GM23338 (cell line): ENCODE results near the gene MYO9A. TPM values are rescaled to one million over a fixed set of nuclear protein-coding genes. Genes with fewer than 3 reads are reported as not detected.

Experiments used
- ATAC-seq: fragments of 200-7000 bp; cut with Tn5 transposase; 3 replicates; pipeline ENCODE4 v1.9.1; 2020
- DNase-seq: peaks from one replicate; pipeline ENCODE4 v3.0.0-alpha.2; 2015; ENCODE audit warnings: low spot score
- H2AFZ ChIP-seq: fragments of 200-600 bp; sonication (generic); 2 replicates; pipeline ENCODE4 v1.8.0; 2016; ENCODE audit warnings: antibody characterized with exemption, mild to moderate bottlenecking, moderate library complexity
- H3F3A ChIP-seq: fragments of 200-600 bp; sonication (generic); replicated peaks from 2 replicates; pipeline ENCODE4 v1.8.0; 2017; ENCODE audit warnings: antibody characterized with exemption, mixed run types, low read depth
- H3K27ac ChIP-seq: fragments of 200-600 bp; sonication (generic); 2 replicates; pipeline ENCODE4 v1.6.1; 2016; ENCODE audit warnings: low read depth
- H3K27me3 ChIP-seq: fragments of 200-600 bp; sonication (generic); 2 replicates; pipeline ENCODE4 v1.8.0; 2016; ENCODE audit warnings: mild to moderate bottlenecking, mixed run types, moderate library complexity; ENCODE audit not compliant: insufficient read depth
- H3K36me3 ChIP-seq: fragments of 200-600 bp; sonication (generic); 2 replicates; pipeline ENCODE4 v1.8.0; 2016; ENCODE audit warnings: mild to moderate bottlenecking; ENCODE audit not compliant: insufficient read depth
- H3K4me1 ChIP-seq: fragments of 200-600 bp; sonication (generic); 2 replicates; pipeline ENCODE4 v1.8.0; 2016; ENCODE audit warnings: mild to moderate bottlenecking, moderate library complexity; ENCODE audit not compliant: insufficient read depth
- H3K4me2 ChIP-seq: fragments of 200-600 bp; sonication (generic); 2 replicates; pipeline ENCODE4 v1.7.1; 2017; ENCODE audit warnings: mixed run types
- H3K4me3 ChIP-seq: fragments of 200-600 bp; sonication (generic); 2 replicates; pipeline ENCODE4 v1.6.1; 2016; ENCODE audit warnings: mixed run types
- H3K79me2 ChIP-seq: fragments of 200-600 bp; sonication (generic); replicated peaks from 2 replicates; pipeline ENCODE4 v1.8.0; 2017; ENCODE audit warnings: mild to moderate bottlenecking; ENCODE audit not compliant: insufficient read depth
- H3K9me2 ChIP-seq: fragments of 200-600 bp; sonication (generic); 2 replicates; pipeline ENCODE4 v1.8.0; 2017; ENCODE audit not compliant: insufficient read depth
- H4K20me1 ChIP-seq: fragments of 200-600 bp; sonication (generic); replicated peaks from 2 replicates; pipeline ENCODE4 v1.8.0; 2017; ENCODE audit warnings: mild to moderate bottlenecking; ENCODE audit not compliant: insufficient read depth
- H3K27ac Mint-ChIP-seq: 2 replicates; pipeline ENCODE4 v1.8.0; 2020; ENCODE audit warnings: inconsistent platforms, mild to moderate bottlenecking, moderate library complexity, mixed read lengths
- H3K27me3 Mint-ChIP-seq: 3 replicates; pipeline ENCODE4 v1.8.0; 2022; ENCODE audit warnings: low read depth, mild to moderate bottlenecking, moderate library complexity, mixed read lengths, inconsistent platforms; ENCODE audit not compliant: insufficient read depth, poor library complexity
- H3K36me3 Mint-ChIP-seq: 3 replicates; pipeline ENCODE4 v1.8.0; 2021; ENCODE audit warnings: low read depth, mild to moderate bottlenecking, inconsistent platforms, moderate library complexity, mixed read lengths
- H3K4me1 Mint-ChIP-seq: 3 replicates; pipeline ENCODE4 v1.8.0; 2020; ENCODE audit warnings: mild to moderate bottlenecking, inconsistent platforms, mixed read lengths
- H3K4me3 Mint-ChIP-seq: 3 replicates; pipeline ENCODE4 v1.8.0; 2021; ENCODE audit warnings: moderate library complexity, mild to moderate bottlenecking, inconsistent platforms, mixed read lengths
- H3K9me3 Mint-ChIP-seq: 3 replicates; pipeline ENCODE4 v1.8.0; 2020; ENCODE audit warnings: moderate library complexity, mild to moderate bottlenecking, inconsistent platforms, mixed read lengths
- CREB1 ChIP-seq: fragments of 250-450 bp; sonication (Bioruptor Pico); IDR thresholded peaks from 2 replicates; pipeline ENCODE4 v1.5.0; 2020; ENCODE audit warnings: low read depth, mild to moderate bottlenecking, moderate library complexity
- POLR2AphosphoS5 ChIP-seq: IDR thresholded peaks from 2 replicates; pipeline ENCODE4 v1.6.1; 2016; ENCODE audit warnings: antibody characterized with exemption, low read depth
- STAT1 ChIP-seq: IDR thresholded peaks from one replicate; pipeline ENCODE4 v1.6.1; 2016; ENCODE audit warnings: antibody characterized with exemption; ENCODE audit not compliant: unreplicated experiment
- ZNF114 ChIP-seq: fragments of 250-450 bp; sonication (Bioruptor Pico); IDR thresholded peaks from 2 replicates; pipeline ENCODE4 v1.5.0; 2020; ENCODE audit warnings: mild to moderate bottlenecking, moderate library complexity
- polyA plus RNA-seq: library from polyadenylated mRNA; unstranded; fragments of >200 nt; fragmentation: Nextera tagmentation; extraction: Ambion mirVana; gene quantifications from 2 replicates; pipeline ENCODE4 v1.2.1, GENCODE V29; 2016
- total RNA-seq: library from RNA; depleted of rRNA; stranded (reverse); fragments of >200 nt; shearing (Covaris generic); gene quantifications from 2 replicates; pipeline ENCODE4 v1.2.3, GENCODE V29; 2014
- TF ChIP-seq, protein P1 (sequence below): fragments of 250-450 bp; sonication (Bioruptor Pico); IDR thresholded peaks from 2 replicates; pipeline ENCODE4 v1.5.0; 2020; ENCODE audit warnings: mild to moderate bottlenecking, moderate library complexity
- TF ChIP-seq, protein P2 (sequence below): IDR thresholded peaks from 2 replicates; pipeline ENCODE4 v1.6.1; 2016; ENCODE audit warnings: antibody characterized with exemption
- TF ChIP-seq, protein P3 (sequence below): IDR thresholded peaks from one replicate; pipeline ENCODE4 v1.6.1; 2018; ENCODE audit warnings: antibody characterized with exemption; ENCODE audit not compliant: unreplicated experiment

The MYO9A gene
- total and polyA plus RNA-seq, 2 experiments from 2014 or later = 11.6 to 32.8 TPM

DNA sequence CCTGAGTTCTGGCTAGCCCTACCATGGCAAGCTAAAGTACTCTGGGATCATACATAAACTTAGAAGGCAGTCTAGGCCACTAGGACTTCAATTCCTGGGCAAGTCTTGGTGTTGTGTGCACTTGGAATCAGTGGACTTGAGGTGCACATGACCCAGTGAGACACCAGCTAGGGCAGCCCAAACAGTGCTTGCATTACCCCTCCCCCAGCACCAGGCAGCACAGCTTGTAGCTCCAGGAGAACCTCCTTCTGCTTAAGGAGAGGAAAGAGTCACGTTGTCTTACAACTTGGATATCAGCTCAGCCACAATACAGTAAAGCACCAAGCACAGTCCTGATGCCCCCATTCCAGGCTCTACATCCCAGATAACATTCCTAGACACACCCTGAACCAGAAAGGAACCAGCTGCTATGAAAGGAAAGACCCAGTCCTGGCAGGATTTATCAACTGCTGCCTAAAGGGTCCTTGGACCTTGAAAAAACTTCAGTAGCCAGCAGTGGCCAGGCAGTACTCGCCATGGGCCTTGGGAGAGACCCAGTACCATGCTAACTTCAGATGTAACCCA, 57.2 kb downstream of the MYO9A start:
- H3K4me3 Mint-ChIP-seq = no peak overlapping the region
- peaks cover 22% of the 10 kb centered on the region for H3K79me2 ChIP-seq
- ATAC-seq = peak; percentile 60

DNA sequence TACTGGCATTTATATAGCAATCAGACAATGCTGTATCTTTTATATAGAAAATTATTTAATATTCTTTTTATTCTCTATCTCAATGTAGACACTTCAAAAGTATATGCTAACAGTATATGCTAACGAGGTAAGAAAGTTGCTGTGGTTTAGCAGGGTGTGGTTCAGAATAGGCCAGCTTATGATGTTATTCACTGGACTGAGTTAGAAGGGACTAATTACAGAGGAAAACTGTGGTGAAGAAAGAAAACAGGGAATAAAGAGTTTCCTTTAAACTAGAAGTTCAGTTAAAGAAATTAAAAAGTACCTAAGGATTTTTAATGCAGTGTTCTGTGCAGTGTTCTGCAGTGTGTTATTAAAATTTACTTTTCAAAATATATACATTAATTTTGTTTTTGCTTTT, 59.4 kb downstream of the MYO9A start:
- no peaks in the 10 kb centered on the region; the same call in 2 of the 3 replicates for H3K36me3 Mint-ChIP-seq
- no peaks in the 10 kb centered on the region for H3K9me2 ChIP-seq
- no peak for TF ChIP-seq POLR2AphosphoS5
- TF ChIP-seq STAT1 = no peak
- TF ChIP-seq, protein P1, sequence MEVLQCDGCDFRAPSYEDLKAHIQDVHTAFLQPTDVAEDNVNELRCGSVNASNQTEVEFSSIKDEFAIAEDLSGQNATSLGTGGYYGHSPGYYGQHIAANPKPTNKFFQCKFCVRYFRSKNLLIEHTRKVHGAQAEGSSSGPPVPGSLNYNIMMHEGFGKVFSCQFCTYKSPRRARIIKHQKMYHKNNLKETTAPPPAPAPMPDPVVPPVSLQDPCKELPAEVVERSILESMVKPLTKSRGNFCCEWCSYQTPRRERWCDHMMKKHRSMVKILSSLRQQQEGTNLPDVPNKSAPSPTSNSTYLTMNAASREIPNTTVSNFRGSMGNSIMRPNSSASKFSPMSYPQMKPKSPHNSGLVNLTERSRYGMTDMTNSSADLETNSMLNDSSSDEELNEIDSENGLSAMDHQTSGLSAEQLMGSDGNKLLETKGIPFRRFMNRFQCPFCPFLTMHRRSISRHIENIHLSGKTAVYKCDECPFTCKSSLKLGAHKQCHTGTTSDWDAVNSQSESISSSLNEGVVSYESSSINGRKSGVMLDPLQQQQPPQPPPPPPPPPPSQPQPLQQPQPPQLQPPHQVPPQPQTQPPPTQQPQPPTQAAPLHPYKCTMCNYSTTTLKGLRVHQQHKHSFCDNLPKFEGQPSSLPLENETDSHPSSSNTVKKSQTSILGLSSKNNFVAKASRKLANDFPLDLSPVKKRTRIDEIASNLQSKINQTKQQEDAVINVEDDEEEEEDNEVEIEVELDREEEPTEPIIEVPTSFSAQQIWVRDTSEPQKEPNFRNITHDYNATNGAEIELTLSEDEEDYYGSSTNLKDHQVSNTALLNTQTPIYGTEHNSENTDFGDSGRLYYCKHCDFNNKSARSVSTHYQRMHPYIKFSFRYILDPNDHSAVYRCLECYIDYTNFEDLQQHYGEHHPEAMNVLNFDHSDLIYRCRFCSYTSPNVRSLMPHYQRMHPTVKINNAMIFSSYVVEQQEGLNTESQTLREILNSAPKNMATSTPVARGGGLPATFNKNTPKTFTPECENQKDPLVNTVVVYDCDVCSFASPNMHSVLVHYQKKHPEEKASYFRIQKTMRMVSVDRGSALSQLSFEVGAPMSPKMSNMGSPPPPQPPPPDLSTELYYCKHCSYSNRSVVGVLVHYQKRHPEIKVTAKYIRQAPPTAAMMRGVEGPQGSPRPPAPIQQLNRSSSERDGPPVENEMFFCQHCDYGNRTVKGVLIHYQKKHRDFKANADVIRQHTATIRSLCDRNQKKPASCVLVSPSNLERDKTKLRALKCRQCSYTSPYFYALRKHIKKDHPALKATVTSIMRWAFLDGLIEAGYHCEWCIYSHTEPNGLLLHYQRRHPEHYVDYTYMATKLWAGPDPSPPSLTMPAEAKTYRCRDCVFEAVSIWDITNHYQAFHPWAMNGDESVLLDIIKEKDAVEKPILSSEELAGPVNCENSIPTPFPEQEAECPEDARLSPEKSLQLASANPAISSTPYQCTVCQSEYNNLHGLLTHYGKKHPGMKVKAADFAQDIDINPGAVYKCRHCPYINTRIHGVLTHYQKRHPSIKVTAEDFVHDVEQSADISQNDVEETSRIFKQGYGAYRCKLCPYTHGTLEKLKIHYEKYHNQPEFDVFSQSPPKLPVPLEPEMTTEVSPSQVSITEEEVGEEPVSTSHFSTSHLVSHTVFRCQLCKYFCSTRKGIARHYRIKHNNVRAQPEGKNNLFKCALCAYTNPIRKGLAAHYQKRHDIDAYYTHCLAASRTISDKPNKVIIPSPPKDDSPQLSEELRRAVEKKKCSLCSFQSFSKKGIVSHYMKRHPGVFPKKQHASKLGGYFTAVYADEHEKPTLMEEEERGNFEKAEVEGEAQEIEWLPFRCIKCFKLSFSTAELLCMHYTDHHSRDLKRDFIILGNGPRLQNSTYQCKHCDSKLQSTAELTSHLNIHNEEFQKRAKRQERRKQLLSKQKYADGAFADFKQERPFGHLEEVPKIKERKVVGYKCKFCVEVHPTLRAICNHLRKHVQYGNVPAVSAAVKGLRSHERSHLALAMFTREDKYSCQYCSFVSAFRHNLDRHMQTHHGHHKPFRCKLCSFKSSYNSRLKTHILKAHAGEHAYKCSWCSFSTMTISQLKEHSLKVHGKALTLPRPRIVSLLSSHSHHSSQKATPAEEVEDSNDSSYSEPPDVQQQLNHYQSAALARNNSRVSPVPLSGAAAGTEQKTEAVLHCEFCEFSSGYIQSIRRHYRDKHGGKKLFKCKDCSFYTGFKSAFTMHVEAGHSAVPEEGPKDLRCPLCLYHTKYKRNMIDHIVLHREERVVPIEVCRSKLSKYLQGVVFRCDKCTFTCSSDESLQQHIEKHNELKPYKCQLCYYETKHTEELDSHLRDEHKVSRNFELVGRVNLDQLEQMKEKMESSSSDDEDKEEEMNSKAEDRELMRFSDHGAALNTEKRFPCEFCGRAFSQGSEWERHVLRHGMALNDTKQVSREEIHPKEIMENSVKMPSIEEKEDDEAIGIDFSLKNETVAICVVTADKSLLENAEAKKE = no peak
- TF ChIP-seq ZNF114 (CRISPR knock-in tag) = no peak

More for the DNA sequence above, 57.2 kb downstream of the MYO9A start:
- DNase-seq = no peak
- H3K4me2 ChIP-seq = no peak overlapping the region
- no peaks in the 10 kb centered on the region for H3K36me3 ChIP-seq
- Mint-ChIP-seq H3K27me3 (peaks cover 3% of the 10 kb centered on the region), H3K9me3 (no peaks in the 10 kb centered on the region), H3K36me3 (no peaks in the 10 kb centered on the region), H3K4me1 (peaks cover 25% of the 10 kb centered on the region), H3K27ac (no peak overlapping the region)
- no peaks in the 10 kb centered on the region for H3K9me2 ChIP-seq
- no peaks in the 10 kb centered on the region for H3F3A ChIP-seq
- no peaks in the 10 kb centered on the region for H3K27me3 ChIP-seq
- no peak overlapping the region for H3K27ac ChIP-seq
- no peak overlapping the region for H3K4me3 ChIP-seq
- H3K4me1 ChIP-seq = peaks cover 19% of the 10 kb centered on the region
- TF ChIP-seq, protein P2, sequence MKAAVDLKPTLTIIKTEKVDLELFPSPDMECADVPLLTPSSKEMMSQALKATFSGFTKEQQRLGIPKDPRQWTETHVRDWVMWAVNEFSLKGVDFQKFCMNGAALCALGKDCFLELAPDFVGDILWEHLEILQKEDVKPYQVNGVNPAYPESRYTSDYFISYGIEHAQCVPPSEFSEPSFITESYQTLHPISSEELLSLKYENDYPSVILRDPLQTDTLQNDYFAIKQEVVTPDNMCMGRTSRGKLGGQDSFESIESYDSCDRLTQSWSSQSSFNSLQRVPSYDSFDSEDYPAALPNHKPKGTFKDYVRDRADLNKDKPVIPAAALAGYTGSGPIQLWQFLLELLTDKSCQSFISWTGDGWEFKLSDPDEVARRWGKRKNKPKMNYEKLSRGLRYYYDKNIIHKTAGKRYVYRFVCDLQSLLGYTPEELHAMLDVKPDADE = no peak
- TF ChIP-seq, protein P3, sequence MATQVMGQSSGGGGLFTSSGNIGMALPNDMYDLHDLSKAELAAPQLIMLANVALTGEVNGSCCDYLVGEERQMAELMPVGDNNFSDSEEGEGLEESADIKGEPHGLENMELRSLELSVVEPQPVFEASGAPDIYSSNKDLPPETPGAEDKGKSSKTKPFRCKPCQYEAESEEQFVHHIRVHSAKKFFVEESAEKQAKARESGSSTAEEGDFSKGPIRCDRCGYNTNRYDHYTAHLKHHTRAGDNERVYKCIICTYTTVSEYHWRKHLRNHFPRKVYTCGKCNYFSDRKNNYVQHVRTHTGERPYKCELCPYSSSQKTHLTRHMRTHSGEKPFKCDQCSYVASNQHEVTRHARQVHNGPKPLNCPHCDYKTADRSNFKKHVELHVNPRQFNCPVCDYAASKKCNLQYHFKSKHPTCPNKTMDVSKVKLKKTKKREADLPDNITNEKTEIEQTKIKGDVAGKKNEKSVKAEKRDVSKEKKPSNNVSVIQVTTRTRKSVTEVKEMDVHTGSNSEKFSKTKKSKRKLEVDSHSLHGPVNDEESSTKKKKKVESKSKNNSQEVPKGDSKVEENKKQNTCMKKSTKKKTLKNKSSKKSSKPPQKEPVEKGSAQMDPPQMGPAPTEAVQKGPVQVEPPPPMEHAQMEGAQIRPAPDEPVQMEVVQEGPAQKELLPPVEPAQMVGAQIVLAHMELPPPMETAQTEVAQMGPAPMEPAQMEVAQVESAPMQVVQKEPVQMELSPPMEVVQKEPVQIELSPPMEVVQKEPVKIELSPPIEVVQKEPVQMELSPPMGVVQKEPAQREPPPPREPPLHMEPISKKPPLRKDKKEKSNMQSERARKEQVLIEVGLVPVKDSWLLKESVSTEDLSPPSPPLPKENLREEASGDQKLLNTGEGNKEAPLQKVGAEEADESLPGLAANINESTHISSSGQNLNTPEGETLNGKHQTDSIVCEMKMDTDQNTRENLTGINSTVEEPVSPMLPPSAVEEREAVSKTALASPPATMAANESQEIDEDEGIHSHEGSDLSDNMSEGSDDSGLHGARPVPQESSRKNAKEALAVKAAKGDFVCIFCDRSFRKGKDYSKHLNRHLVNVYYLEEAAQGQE = no peak
- TF ChIP-seq CREB1 (no peak), POLR2AphosphoS5 (no peak)
- H4K20me1 ChIP-seq = no peaks in the 10 kb centered on the region; the same call in 1 of the 2 replicates
- H2AFZ ChIP-seq = no peak overlapping the region

More for the DNA sequence above, 59.4 kb downstream of the MYO9A start:
- Mint-ChIP-seq H3K27ac (no peak overlapping the region), H3K4me3 (no peak overlapping the region), H3K4me1 (peaks cover 25% of the 10 kb centered on the region), H3K27me3 (peaks cover 5% of the 10 kb centered on the region), H3K9me3 (peaks cover under 1% of the 10 kb centered on the region; the same call in 1 of the 3 replicates)
- no peak overlapping the region for H2AFZ ChIP-seq
- no peak overlapping the region for H3K27ac ChIP-seq
- ATAC-seq (no peak), DNase-seq (no peak)
- H3K79me2 ChIP-seq = peaks cover 12% of the 10 kb centered on the region
- H3K4me2 ChIP-seq = peak overlapping the region; percentile 21; the same call in 1 of the 2 replicates
- H3F3A ChIP-seq = no peaks in the 10 kb centered on the region
- no peaks in the 10 kb centered on the region; the same call in 1 of the 2 replicates for H4K20me1 ChIP-seq
- no peaks in the 10 kb centered on the region for H3K27me3 ChIP-seq
- no peaks in the 10 kb centered on the region for H3K36me3 ChIP-seq
- H3K4me3 ChIP-seq = no peak overlapping the region
- peaks cover 19% of the 10 kb centered on the region for H3K4me1 ChIP-seq
